Gastrocnemius medialis (tissue), 4 donors: Measurements from ENCODE around the gene MVD.

Experiments
- POLR2A ChIP-seq, 2 donors: fragments of 450-650 bp; IDR thresholded peaks; one replicate each; pipeline ENCODE4 v1.6.1; 2017; ENCODE audit warnings: antibody characterized with exemption in 2 of 2, mild to moderate bottlenecking in 2 of 2, moderate library complexity in 2 of 2
- TF ChIP-seq, protein P1 (sequence below), 5 experiments: fragments of 450-650 bp in 3 of 5; fragments of 200-600 bp in 2 of 5; sonication (generic) in 2 of 5; IDR thresholded peaks in 4 of 5; conservative IDR thresholded peaks in 1 of 5; 1 replicate in 4 of 5; 2 replicates in 1 of 5; pipeline ENCODE4 v1.5.1; 2016 to 2019; ENCODE audit warnings: antibody characterized with exemption in 5 of 5, mild to moderate bottlenecking in 3 of 5, moderate library complexity in 3 of 5

DNA sequence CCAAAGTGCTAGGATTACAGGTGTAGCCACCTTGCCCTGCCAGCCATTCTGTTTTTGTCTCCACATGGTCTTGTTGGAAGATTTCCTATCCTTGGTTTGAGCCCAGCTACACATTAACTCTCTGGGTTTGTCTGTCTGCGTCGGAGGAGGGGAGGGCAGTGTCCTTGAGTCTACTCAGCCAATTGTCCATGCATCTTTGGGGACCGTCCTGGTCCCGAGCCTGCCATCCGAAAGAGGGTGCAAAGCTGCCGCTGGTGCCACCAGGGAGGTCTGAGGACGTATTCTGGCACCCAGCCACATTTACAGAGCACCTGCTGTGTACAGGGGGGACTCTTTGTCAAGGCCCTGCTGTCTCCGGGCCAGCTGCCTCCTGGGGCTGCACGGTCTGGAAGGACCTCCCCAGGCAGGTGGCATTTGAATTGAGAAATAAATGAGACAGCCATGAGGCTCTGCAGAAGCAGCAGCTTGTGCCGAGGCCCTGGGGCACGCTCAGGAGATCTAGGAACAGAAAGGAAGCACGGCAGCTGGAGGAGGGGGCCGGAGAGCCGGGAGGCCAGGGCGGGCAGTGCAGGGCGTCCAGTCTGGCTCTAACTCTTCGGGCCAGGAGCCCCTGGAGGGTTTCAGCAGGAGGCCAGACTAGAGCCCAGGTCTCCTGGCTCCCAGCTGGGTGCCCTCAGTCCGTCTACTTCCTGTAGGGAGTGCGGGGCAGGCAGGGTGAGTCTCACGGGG is 13.5 kb downstream of the MVD start:
- TF ChIP-seq POLR2A (IDR thresholded peaks at IDR 0.05), result no peak
- TF ChIP-seq, protein P1, sequence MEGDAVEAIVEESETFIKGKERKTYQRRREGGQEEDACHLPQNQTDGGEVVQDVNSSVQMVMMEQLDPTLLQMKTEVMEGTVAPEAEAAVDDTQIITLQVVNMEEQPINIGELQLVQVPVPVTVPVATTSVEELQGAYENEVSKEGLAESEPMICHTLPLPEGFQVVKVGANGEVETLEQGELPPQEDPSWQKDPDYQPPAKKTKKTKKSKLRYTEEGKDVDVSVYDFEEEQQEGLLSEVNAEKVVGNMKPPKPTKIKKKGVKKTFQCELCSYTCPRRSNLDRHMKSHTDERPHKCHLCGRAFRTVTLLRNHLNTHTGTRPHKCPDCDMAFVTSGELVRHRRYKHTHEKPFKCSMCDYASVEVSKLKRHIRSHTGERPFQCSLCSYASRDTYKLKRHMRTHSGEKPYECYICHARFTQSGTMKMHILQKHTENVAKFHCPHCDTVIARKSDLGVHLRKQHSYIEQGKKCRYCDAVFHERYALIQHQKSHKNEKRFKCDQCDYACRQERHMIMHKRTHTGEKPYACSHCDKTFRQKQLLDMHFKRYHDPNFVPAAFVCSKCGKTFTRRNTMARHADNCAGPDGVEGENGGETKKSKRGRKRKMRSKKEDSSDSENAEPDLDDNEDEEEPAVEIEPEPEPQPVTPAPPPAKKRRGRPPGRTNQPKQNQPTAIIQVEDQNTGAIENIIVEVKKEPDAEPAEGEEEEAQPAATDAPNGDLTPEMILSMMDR (IDR thresholded peaks at IDR 0.05 in 4 of 5, conservative IDR thresholded peaks at IDR 0.05 in 1 of 5), result no peak
